ENCODE results near the gene CDK5RAP3.

DNA sequence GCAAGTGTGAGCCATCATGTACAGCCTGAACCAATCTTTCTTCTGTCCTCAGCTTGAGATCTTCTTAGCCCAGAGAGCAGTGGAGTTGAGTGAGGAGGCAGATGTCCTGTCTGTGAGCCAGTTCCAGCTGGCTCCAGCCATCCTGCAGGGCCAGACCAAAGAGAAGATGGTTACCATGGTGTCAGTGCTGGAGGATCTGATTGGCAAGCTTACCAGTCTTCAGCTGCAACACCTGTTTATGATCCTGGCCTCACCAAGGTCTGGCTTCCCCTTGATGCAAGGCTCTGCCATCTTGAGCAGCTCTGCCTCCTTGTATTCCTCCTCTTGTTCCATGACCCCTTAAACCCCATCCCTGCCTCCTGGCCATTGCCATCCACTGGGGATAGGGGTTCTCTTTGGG lies 9.6 kb downstream of the CDK5RAP3 start:
- TF ChIP-seq, protein P1, sequence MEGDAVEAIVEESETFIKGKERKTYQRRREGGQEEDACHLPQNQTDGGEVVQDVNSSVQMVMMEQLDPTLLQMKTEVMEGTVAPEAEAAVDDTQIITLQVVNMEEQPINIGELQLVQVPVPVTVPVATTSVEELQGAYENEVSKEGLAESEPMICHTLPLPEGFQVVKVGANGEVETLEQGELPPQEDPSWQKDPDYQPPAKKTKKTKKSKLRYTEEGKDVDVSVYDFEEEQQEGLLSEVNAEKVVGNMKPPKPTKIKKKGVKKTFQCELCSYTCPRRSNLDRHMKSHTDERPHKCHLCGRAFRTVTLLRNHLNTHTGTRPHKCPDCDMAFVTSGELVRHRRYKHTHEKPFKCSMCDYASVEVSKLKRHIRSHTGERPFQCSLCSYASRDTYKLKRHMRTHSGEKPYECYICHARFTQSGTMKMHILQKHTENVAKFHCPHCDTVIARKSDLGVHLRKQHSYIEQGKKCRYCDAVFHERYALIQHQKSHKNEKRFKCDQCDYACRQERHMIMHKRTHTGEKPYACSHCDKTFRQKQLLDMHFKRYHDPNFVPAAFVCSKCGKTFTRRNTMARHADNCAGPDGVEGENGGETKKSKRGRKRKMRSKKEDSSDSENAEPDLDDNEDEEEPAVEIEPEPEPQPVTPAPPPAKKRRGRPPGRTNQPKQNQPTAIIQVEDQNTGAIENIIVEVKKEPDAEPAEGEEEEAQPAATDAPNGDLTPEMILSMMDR (IDR thresholded peaks at IDR 0.05): no peak
- TF ChIP-seq, protein P2, sequence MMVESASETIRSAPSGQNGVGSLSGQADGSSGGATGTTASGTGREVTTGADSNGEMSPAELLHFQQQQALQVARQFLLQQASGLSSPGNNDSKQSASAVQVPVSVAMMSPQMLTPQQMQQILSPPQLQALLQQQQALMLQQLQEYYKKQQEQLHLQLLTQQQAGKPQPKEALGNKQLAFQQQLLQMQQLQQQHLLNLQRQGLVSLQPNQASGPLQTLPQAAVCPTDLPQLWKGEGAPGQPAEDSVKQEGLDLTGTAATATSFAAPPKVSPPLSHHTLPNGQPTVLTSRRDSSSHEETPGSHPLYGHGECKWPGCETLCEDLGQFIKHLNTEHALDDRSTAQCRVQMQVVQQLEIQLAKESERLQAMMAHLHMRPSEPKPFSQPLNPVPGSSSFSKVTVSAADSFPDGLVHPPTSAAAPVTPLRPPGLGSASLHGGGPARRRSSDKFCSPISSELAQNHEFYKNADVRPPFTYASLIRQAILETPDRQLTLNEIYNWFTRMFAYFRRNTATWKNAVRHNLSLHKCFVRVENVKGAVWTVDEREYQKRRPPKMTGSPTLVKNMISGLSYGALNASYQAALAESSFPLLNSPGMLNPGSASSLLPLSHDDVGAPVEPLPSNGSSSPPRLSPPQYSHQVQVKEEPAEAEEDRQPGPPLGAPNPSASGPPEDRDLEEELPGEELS (CRISPR knock-in tag; IDR thresholded peaks at IDR 0.05): no peak
- TF ChIP-seq CREB1 (CRISPR knock-in tag; IDR thresholded peaks at IDR 0.05) (no peak), SMAD3 (CRISPR knock-in tag; IDR thresholded peaks at IDR 0.05; ENCODE audit: borderline replicate concordance) (no peak), CBFB (CRISPR knock-in tag; IDR thresholded peaks at IDR 0.05; ENCODE audit: low read depth) (no peak)
- TF ChIP-seq, protein P3, sequence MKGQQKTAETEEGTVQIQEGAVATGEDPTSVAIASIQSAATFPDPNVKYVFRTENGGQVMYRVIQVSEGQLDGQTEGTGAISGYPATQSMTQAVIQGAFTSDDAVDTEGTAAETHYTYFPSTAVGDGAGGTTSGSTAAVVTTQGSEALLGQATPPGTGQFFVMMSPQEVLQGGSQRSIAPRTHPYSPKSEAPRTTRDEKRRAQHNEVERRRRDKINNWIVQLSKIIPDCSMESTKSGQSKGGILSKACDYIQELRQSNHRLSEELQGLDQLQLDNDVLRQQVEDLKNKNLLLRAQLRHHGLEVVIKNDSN (CRISPR knock-in tag; IDR thresholded peaks at IDR 0.05): no peak
- TF ChIP-seq, protein P4, sequence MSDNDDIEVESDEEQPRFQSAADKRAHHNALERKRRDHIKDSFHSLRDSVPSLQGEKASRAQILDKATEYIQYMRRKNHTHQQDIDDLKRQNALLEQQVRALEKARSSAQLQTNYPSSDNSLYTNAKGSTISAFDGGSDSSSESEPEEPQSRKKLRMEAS (CRISPR knock-in tag; IDR thresholded peaks at IDR 0.05): no peak
- TF ChIP-seq, protein P5, sequence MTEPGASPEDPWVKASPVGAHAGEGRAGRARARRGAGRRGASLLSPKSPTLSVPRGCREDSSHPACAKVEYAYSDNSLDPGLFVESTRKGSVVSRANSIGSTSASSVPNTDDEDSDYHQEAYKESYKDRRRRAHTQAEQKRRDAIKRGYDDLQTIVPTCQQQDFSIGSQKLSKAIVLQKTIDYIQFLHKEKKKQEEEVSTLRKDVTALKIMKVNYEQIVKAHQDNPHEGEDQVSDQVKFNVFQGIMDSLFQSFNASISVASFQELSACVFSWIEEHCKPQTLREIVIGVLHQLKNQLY (CRISPR knock-in tag; IDR thresholded peaks at IDR 0.05): no peak
- TF ChIP-seq, protein P6, sequence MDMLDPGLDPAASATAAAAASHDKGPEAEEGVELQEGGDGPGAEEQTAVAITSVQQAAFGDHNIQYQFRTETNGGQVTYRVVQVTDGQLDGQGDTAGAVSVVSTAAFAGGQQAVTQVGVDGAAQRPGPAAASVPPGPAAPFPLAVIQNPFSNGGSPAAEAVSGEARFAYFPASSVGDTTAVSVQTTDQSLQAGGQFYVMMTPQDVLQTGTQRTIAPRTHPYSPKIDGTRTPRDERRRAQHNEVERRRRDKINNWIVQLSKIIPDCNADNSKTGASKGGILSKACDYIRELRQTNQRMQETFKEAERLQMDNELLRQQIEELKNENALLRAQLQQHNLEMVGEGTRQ (CRISPR knock-in tag; IDR thresholded peaks at IDR 0.05): no peak
- TF ChIP-seq, protein P7, sequence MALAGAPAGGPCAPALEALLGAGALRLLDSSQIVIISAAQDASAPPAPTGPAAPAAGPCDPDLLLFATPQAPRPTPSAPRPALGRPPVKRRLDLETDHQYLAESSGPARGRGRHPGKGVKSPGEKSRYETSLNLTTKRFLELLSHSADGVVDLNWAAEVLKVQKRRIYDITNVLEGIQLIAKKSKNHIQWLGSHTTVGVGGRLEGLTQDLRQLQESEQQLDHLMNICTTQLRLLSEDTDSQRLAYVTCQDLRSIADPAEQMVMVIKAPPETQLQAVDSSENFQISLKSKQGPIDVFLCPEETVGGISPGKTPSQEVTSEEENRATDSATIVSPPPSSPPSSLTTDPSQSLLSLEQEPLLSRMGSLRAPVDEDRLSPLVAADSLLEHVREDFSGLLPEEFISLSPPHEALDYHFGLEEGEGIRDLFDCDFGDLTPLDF (CRISPR knock-in tag; IDR thresholded peaks at IDR 0.05): no peak

Measured in WTC11 (cell line).